ENCODE data around the gene CREB3L2. TPM values are rescaled to one million over a fixed set of nuclear protein-coding genes. Genes with fewer than 3 reads are reported as not detected.

Gene CREB3L2
- total and polyA plus RNA-seq, 10 of the 15 experiments (the other 5 are each of a cell fraction or from before 2014, with no cell fraction given) = 6.4 to 67.1 (median 26.2) TPM

DNA sequence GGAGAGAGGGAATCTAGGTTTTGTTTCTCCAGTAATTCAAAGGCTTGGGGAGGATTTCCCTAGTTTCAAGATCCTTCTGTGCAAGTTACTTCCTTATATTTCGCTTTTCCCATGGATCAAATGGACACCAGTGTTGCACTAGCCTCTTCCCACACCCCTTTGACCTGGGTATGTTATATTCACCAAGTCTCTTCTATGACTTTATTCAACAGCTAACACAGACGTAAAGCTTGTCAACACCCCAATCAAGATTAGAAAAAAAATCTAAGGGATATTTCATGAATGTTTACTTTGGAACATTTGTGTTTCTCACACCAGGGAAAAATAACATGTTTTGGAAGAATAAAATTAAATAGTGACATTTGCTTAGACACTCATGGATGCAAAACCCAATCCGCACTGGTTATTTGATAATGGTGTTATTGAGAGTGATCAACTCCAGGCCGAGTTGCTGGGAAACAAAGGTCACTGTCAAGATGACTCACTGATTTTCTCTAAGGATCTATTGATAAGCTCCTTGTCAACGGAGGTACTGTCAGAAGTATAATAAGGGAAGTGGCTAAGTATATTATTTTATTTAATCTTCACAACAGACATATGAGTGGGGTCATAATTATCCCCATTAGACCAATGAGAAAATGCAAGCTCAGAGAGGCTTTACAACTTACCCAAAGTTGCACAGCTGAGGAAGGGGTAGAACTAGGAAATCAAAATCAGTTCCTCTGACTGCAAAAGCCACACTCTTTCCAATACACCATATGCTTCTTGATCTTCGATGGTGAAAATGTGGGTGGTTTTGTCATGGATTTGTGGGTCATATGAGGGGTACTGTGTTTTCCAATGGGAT is 52.2 kb downstream of the CREB3L2 start (continued):
- TF ChIP-seq, protein P1, sequence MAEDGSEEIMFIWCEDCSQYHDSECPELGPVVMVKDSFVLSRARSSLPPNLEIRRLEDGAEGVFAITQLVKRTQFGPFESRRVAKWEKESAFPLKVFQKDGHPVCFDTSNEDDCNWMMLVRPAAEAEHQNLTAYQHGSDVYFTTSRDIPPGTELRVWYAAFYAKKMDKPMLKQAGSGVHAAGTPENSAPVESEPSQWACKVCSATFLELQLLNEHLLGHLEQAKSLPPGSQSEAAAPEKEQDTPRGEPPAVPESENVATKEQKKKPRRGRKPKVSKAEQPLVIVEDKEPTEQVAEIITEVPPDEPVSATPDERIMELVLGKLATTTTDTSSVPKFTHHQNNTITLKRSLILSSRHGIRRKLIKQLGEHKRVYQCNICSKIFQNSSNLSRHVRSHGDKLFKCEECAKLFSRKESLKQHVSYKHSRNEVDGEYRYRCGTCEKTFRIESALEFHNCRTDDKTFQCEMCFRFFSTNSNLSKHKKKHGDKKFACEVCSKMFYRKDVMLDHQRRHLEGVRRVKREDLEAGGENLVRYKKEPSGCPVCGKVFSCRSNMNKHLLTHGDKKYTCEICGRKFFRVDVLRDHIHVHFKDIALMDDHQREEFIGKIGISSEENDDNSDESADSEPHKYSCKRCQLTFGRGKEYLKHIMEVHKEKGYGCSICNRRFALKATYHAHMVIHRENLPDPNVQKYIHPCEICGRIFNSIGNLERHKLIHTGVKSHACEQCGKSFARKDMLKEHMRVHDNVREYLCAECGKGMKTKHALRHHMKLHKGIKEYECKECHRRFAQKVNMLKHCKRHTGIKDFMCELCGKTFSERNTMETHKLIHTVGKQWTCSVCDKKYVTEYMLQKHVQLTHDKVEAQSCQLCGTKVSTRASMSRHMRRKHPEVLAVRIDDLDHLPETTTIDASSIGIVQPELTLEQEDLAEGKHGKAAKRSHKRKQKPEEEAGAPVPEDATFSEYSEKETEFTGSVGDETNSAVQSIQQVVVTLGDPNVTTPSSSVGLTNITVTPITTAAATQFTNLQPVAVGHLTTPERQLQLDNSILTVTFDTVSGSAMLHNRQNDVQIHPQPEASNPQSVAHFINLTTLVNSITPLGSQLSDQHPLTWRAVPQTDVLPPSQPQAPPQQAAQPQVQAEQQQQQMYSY (CRISPR knock-in tag; IDR thresholded peaks at IDR 0.05) = no peak

- BruUV-seq (replicated peaks) = no TSS peak
- no peak for TF ChIP-seq HDGF (IDR thresholded peaks at IDR 0.05)
These were observed 53.0 kb downstream of the CREB3L2 start for GRCh38 chr7:137948845-137949330.

More at GRCh38 chr7:137948845-137949330, 53.0 kb downstream of the CREB3L2 start:
- intact Hi-C loops (cut with micrococcal nuclease; ENCODE audit: unreplicated experiment) = no loop called here
- FAIRE-seq = no peak
- H3K79me2 ChIP-seq (ENCODE audit: control insufficient read depth, insufficient read depth, low read length) = peaks cover 49% of the 10 kb centered on the region
- POLR2A ChIA-PET = no interaction called here
- no peak overlapping the region for H3K4me2 ChIP-seq (ENCODE audit: control insufficient read depth, insufficient read depth)
- no peak overlapping the region for H3K9ac ChIP-seq (ENCODE audit: control insufficient read depth, insufficient read depth, low read length)
- no peak for ATAC-seq
- H4K20me1 ChIP-seq (ENCODE audit: control insufficient read depth, insufficient read depth) = no peaks in the 10 kb centered on the region
- no peaks in the 10 kb centered on the region for H3K9me3 ChIP-seq (replicated peaks; ENCODE audit: control insufficient read depth, insufficient read depth, low read length)
- H3K4me1 ChIP-seq (ENCODE audit: control insufficient read depth, insufficient read depth, low read length) = peaks cover 7% of the 10 kb centered on the region; the same call in 1 of the 2 replicates
- RAD21 ChIA-PET (ENCODE audit: unreplicated experiment) = interaction anchor here (1.4 kb wide), 1 partner anchor 51 kb away, joined by 5 read pairs; no protein-coding TSS in a partner anchor
- peaks cover 3 to 24% of the 10 kb centered on the region in 2 experiments for H3K36me3 ChIP-seq (ENCODE audit: control insufficient read depth in 2 of 2, insufficient read depth in 2 of 2, low read length in 1 of 2)
- SMC1A ChIA-PET (ENCODE audit: uncharacterized antibody, unreplicated experiment) = interaction anchor here (1.2 to 1.3 kb wide), 3 partner anchors 10 to 38 kb away, joined by 3 read pairs; no protein-coding TSS in a partner anchor
- 86% methylated on average over 6 of the region's 6 CpGs for WGBS (ENCODE audit: insufficient coverage, insufficient replicate concordance, low lambda C conversion rate, missing lambda C conversion rate)
- in situ Hi-C loops (cut with MboI) = no loop called here
- DNase-seq (ENCODE audit: low read depth, low spot score) = no peak
- no peak overlapping the region for H3K27ac ChIP-seq (ENCODE audit: control insufficient read depth, insufficient read depth)
- H3K27me3 ChIP-seq (replicated peaks in 1 of 2; ENCODE audit: control insufficient read depth in 2 of 2, insufficient read depth in 2 of 2, low read length in 1 of 2) = no peaks in the 10 kb centered on the region
- CTCF ChIA-PET = no interaction called here
- no peak overlapping the region for H2AFZ ChIP-seq (ENCODE audit: control insufficient read depth, low read depth, low read length)
- H3K4me3 ChIP-seq = no peak overlapping the region

Data from GM12878 (cell line).